Measurements from ENCODE around the gene ZBTB3. TPM values are rescaled to one million over a fixed set of nuclear protein-coding genes. Genes with fewer than 3 reads are reported as not detected.

Gene ZBTB3
- total and polyA plus RNA-seq, 2 of the 13 experiments (the other 11 are each of a cell fraction or from before 2014, with no cell fraction given) = 3.4 to 5.2 TPM

- TF ChIP-seq ZNF75D (CRISPR knock-in tag; IDR thresholded peaks at IDR 0.05; ENCODE audit: borderline replicate concordance) (no peak), DR1 (CRISPR knock-in tag; IDR thresholded peaks at IDR 0.05) (no peak), ZNF225 (CRISPR knock-in tag; IDR thresholded peaks at IDR 0.05) (no peak; the same call in 1 of the 2 replicates), NPAS2 (CRISPR knock-in tag; IDR thresholded peaks at IDR 0.05; ENCODE audit: borderline replicate concordance) (no peak), ZNF431 (CRISPR knock-in tag; IDR thresholded peaks at IDR 0.05; ENCODE audit: borderline replicate concordance, low read depth) (no peak), AHR (CRISPR knock-in tag; IDR thresholded peaks at IDR 0.05) (no peak), HDAC6 (IDR thresholded peaks at IDR 0.05; ENCODE audit: low read depth, low read length) (no peak), KLF11 (CRISPR knock-in tag; IDR thresholded peaks at IDR 0.05) (no peak), RXRA (CRISPR knock-in tag; IDR thresholded peaks at IDR 0.05) (no peak), NR2F6 (IDR thresholded peaks at IDR 0.05) (no peak), NR2F6 (CRISPR knock-in tag; IDR thresholded peaks at IDR 0.05) (no peak), HCFC1 (IDR thresholded peaks at IDR 0.05; ENCODE audit: low read depth, low read length) (peak; percentile 31; the same call in 1 of the 2 replicates), ZBTB44 (CRISPR knock-in tag; IDR thresholded peaks at IDR 0.05) (no peak), ZBTB7A (CRISPR knock-in tag; IDR thresholded peaks at IDR 0.05) (no peak), SRSF4 (IDR thresholded peaks at IDR 0.05; ENCODE audit: low read depth, low read length, poor library complexity, severe bottlenecking) (no peak), ZSCAN30 (CRISPR knock-in tag; IDR thresholded peaks at IDR 0.05) (no peak), ZSCAN29 (CRISPR knock-in tag; conservative IDR thresholded peaks at IDR 0.05) (no peak), MBD4 (IDR thresholded peaks at IDR 0.05; ENCODE audit: borderline replicate concordance, low read length) (no peak), FOXM1 (CRISPR knock-in tag; IDR thresholded peaks at IDR 0.05) (0 out of 2 replicates have a peak, but pooled peaks have one; percentile 55), SIX1 (CRISPR knock-in tag; IDR thresholded peaks at IDR 0.05; ENCODE audit: borderline replicate concordance) (no peak), ZNF275 (CRISPR knock-in tag; IDR thresholded peaks at IDR 0.05; ENCODE audit: borderline replicate concordance) (no peak), MLX (CRISPR knock-in tag; IDR thresholded peaks at IDR 0.05) (no peak), HMGXB3 (CRISPR knock-in tag; IDR thresholded peaks at IDR 0.05; ENCODE audit: borderline replicate concordance) (peak; percentile 41; the same call in 1 of the 2 replicates), HNRNPUL1 (IDR thresholded peaks at IDR 0.05; ENCODE audit: low read depth, low read length) (no peak)
These were observed 25.6 kb downstream of the ZBTB3 start, which contains the start of gene TTC9C (continued) for GRCh38 chr11:62728171-62728988.
